DND-41 (cell line): Measurements from ENCODE around the gene ARGFX.

Experiments
- ATAC-seq: fragments of 200-7000 bp; cut with Tn5 transposase; 3 replicates; pipeline ENCODE4 v1.9.1; 2021; ENCODE audit warnings: low read depth; ENCODE audit not compliant: insufficient read depth
- DNase-seq: peaks from one replicate; pipeline ENCODE4 v3.0.0-alpha.2; 2020
- H2AFZ ChIP-seq: 2 replicates; pipeline ENCODE4 v1.6.0; 2012; ENCODE audit warnings: low read depth, low read length
- H3K27ac ChIP-seq: 2 replicates; pipeline ENCODE4 v1.5.1; 2012; ENCODE audit warnings: low read length, inconsistent platforms
- H3K27me3 ChIP-seq: fragments of 200-600 bp; sonication (generic); 2 replicates; pipeline ENCODE4 v1.6.0; 2012; ENCODE audit warnings: low read length, mild to moderate bottlenecking, inconsistent platforms; ENCODE audit not compliant: insufficient read depth, poor library complexity
- H3K36me3 ChIP-seq: 2 replicates; pipeline ENCODE4 v1.5.1; 2012; ENCODE audit warnings: low read length, inconsistent platforms; ENCODE audit not compliant: insufficient read depth
- H3K4me1 ChIP-seq: 2 replicates; pipeline ENCODE4 v1.5.1; 2012; ENCODE audit warnings: mild to moderate bottlenecking, low read length; ENCODE audit not compliant: insufficient read depth
- H3K4me2 ChIP-seq: 2 replicates; pipeline ENCODE4 v1.6.0; 2012; ENCODE audit warnings: mild to moderate bottlenecking, moderate library complexity, low read length, inconsistent platforms; ENCODE audit not compliant: insufficient read depth
- H3K4me3 ChIP-seq, 2 experiments: fragments of 200-600 bp in 1 of 2; shearing (Covaris generic) in 1 of 2; 2 replicates each; pipeline ENCODE4 v1.5.1; 2012 to 2016; ENCODE audit warnings: inconsistent platforms in 2 of 2, low read length in 2 of 2, mild to moderate bottlenecking in 2 of 2, low read depth in 1 of 2, moderate library complexity in 1 of 2
- H3K79me2 ChIP-seq: 2 replicates; pipeline ENCODE4 v1.6.0; 2012; ENCODE audit warnings: low read length, inconsistent platforms; ENCODE audit not compliant: insufficient read depth
- H3K9ac ChIP-seq: 2 replicates; pipeline ENCODE4 v1.6.0; 2012; ENCODE audit warnings: low read depth, mild to moderate bottlenecking, inconsistent platforms, low read length, moderate library complexity
- H3K9me3 ChIP-seq: 2 replicates; pipeline ENCODE4 v1.5.1; 2012; ENCODE audit warnings: low read length, moderate library complexity, mild to moderate bottlenecking, inconsistent platforms; ENCODE audit not compliant: insufficient read depth, severe bottlenecking
- H4K20me1 ChIP-seq: 2 replicates; pipeline ENCODE4 v1.6.0; 2012; ENCODE audit warnings: low read length; ENCODE audit not compliant: insufficient read depth
- EZH2 ChIP-seq: IDR thresholded peaks from 3 replicates; pipeline ENCODE4 v1.6.1; 2012; ENCODE audit warnings: borderline replicate concordance, low read depth, mild to moderate bottlenecking, moderate library complexity, low read length, inconsistent platforms; ENCODE audit not compliant: severe bottlenecking
- TF ChIP-seq, protein P1 (sequence below): IDR thresholded peaks from 2 replicates; pipeline ENCODE4 v1.5.1; 2012; ENCODE audit warnings: borderline replicate concordance, low read length, moderate library complexity, mild to moderate bottlenecking; ENCODE audit not compliant: poor library complexity, severe bottlenecking; ENCODE audit errors: extremely low read depth

The ARGFX gene

GRCh38 chr3:121601212-121601812 is 33.6 kb downstream of the ARGFX start:
- DNase-seq = no peak
- Histone ChIP-seq H2AFZ (no peak overlapping the region), H4K20me1 (no peaks in the 10 kb centered on the region), H3K9me3 (no peaks in the 10 kb centered on the region), H3K27me3 (no peaks in the 10 kb centered on the region), H3K27ac (no peak overlapping the region), H3K9ac (no peak overlapping the region), H3K4me2 (no peak overlapping the region), H3K4me3 (no peak overlapping the region), H3K4me1 (no peaks in the 10 kb centered on the region), H3K36me3 (no peaks in the 10 kb centered on the region), H3K79me2 (no peaks in the 10 kb centered on the region)
- no peak for ATAC-seq
- TF ChIP-seq, protein P1, sequence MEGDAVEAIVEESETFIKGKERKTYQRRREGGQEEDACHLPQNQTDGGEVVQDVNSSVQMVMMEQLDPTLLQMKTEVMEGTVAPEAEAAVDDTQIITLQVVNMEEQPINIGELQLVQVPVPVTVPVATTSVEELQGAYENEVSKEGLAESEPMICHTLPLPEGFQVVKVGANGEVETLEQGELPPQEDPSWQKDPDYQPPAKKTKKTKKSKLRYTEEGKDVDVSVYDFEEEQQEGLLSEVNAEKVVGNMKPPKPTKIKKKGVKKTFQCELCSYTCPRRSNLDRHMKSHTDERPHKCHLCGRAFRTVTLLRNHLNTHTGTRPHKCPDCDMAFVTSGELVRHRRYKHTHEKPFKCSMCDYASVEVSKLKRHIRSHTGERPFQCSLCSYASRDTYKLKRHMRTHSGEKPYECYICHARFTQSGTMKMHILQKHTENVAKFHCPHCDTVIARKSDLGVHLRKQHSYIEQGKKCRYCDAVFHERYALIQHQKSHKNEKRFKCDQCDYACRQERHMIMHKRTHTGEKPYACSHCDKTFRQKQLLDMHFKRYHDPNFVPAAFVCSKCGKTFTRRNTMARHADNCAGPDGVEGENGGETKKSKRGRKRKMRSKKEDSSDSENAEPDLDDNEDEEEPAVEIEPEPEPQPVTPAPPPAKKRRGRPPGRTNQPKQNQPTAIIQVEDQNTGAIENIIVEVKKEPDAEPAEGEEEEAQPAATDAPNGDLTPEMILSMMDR = no peak
- TF ChIP-seq EZH2 = no peak

DNA sequence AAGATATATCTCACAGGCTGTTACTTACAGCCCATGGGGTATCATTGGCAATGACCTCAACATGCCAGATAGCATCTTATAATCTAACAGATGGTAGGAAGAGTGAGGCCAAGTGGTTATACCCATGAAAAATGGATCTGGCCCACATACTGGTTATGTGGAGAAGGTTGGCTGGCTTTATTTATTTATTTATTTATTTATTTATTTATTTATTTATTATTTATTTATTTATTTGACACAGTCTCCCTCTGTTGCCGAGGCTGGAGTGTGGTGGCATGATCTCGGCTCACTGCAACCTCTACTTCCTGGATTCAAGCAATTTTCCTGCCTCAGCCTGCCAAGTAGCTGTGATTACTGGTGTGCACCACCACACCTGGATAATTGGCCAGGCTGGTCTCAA is 37.0 kb downstream of the ARGFX start:
- H3K4me3 ChIP-seq = no peak overlapping the region
- H3K9ac ChIP-seq = no peak overlapping the region
- no peaks in the 10 kb centered on the region for H3K36me3 ChIP-seq
- H3K27ac ChIP-seq = no peak overlapping the region
- H3K79me2 ChIP-seq = no peaks in the 10 kb centered on the region
- H3K4me2 ChIP-seq = no peak overlapping the region
- no peak for DNase-seq
- no peaks in the 10 kb centered on the region for H4K20me1 ChIP-seq
- ATAC-seq = no peak
- H3K4me1 ChIP-seq = no peaks in the 10 kb centered on the region
- no peak overlapping the region for H2AFZ ChIP-seq
- TF ChIP-seq, protein P1 = no peak
- no peak for TF ChIP-seq EZH2
- no peaks in the 10 kb centered on the region for H3K27me3 ChIP-seq
- no peaks in the 10 kb centered on the region for H3K9me3 ChIP-seq

DNA sequence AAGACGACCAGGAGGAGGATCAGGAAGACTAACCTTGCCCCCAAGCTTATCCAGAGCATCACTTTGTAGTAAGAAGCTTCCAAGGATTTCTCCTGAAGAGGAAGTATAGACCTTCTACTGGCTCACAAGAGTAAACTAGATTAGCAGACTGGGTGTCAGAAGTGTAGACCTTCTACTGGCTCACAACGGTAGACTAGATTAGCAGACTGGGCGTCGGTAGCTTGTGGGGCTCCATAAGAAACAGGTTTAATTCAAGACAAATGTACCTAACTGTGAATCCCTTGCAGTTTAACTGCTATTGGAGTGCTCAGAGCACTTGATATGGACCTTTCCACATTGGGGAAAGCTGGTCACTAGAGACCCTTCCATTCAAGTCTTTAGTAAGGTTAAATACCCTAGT is 38.4 kb downstream of the ARGFX start:
- ATAC-seq = no peak
- H3K27me3 ChIP-seq = no peaks in the 10 kb centered on the region

More for the DNA sequence above, 38.4 kb downstream of the ARGFX start:
- no peaks in the 10 kb centered on the region for H3K79me2 ChIP-seq
- no peak overlapping the region for H3K9ac ChIP-seq
- H2AFZ ChIP-seq = no peak overlapping the region
- no peaks in the 10 kb centered on the region for H3K9me3 ChIP-seq
- no peaks in the 10 kb centered on the region for H3K36me3 ChIP-seq
- no peak for DNase-seq
- no peak overlapping the region for H3K4me3 ChIP-seq
- TF ChIP-seq EZH2 = no peak
- TF ChIP-seq, protein P1 = no peak
- no peak overlapping the region for H3K4me2 ChIP-seq
- H3K27ac ChIP-seq = no peak overlapping the region
- H4K20me1 ChIP-seq = no peaks in the 10 kb centered on the region
- no peaks in the 10 kb centered on the region for H3K4me1 ChIP-seq
